ENCODE data around the gene CAMK2A.

DNA sequence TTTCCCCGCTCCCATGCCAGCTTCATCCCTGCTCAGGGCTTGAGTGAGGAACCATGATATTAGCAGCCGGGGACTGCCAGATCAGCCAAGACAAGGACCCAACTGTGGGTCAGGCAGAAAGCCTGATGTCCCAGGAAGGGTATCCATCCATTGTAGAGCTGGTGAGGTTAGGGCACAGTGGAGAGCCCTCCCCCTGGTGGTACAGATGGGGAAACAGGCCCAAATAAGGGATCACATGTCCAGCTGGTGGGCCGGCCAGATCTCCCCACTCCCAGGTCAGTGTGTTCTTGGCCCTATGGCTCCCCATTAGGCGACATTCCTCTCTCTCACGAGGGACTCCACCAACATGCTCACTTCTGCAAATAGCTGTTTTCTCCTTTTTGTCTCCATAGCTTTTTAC, 114.0 kb downstream of the CAMK2A start:
- TF ChIP-seq, protein P1, sequence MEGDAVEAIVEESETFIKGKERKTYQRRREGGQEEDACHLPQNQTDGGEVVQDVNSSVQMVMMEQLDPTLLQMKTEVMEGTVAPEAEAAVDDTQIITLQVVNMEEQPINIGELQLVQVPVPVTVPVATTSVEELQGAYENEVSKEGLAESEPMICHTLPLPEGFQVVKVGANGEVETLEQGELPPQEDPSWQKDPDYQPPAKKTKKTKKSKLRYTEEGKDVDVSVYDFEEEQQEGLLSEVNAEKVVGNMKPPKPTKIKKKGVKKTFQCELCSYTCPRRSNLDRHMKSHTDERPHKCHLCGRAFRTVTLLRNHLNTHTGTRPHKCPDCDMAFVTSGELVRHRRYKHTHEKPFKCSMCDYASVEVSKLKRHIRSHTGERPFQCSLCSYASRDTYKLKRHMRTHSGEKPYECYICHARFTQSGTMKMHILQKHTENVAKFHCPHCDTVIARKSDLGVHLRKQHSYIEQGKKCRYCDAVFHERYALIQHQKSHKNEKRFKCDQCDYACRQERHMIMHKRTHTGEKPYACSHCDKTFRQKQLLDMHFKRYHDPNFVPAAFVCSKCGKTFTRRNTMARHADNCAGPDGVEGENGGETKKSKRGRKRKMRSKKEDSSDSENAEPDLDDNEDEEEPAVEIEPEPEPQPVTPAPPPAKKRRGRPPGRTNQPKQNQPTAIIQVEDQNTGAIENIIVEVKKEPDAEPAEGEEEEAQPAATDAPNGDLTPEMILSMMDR (conservative IDR thresholded peaks at IDR 0.05 in 1 of 2, IDR thresholded peaks at IDR 0.05 in 1 of 2; ENCODE audit: low read depth in 1 of 2, low read length in 2 of 2): peak; percentile 45 to 59
- TF ChIP-seq EZH2 (IDR thresholded peaks at IDR 0.05; ENCODE audit: low read length, missing control alignments): no peak

Measured in fibroblast of lung (primary cell).